GM06990 (cell line): ENCODE results near the gene SEC16A.

ENCODE experiments used
- DNase-seq: peaks from one replicate; pipeline ENCODE4 v3.0.0-alpha.2; 2011; ENCODE audit not compliant: insufficient read length; ENCODE audit errors: extremely low read depth
- H3K27me3 ChIP-seq: replicated peaks from 2 replicates; pipeline ENCODE4 v1.6.0; 2011; ENCODE audit warnings: low read length; ENCODE audit not compliant: control insufficient read depth, insufficient read depth
- H3K36me3 ChIP-seq: 2 replicates; pipeline ENCODE4 v1.5.1; 2011; ENCODE audit warnings: low read length; ENCODE audit not compliant: control insufficient read depth, insufficient read depth
- H3K4me3 ChIP-seq: replicated peaks from 2 replicates; pipeline ENCODE4 v1.5.1; 2011; ENCODE audit warnings: low read depth, mild to moderate bottlenecking, control low read depth, low read length
- TF ChIP-seq, protein P1 (sequence below): IDR thresholded peaks from 2 replicates; pipeline ENCODE4 v1.5.1; 2011; ENCODE audit warnings: low read length, control low read depth, mild to moderate bottlenecking, inconsistent platforms; ENCODE audit not compliant: insufficient read depth, poor library complexity, severe bottlenecking

Gene SEC16A

DNA sequence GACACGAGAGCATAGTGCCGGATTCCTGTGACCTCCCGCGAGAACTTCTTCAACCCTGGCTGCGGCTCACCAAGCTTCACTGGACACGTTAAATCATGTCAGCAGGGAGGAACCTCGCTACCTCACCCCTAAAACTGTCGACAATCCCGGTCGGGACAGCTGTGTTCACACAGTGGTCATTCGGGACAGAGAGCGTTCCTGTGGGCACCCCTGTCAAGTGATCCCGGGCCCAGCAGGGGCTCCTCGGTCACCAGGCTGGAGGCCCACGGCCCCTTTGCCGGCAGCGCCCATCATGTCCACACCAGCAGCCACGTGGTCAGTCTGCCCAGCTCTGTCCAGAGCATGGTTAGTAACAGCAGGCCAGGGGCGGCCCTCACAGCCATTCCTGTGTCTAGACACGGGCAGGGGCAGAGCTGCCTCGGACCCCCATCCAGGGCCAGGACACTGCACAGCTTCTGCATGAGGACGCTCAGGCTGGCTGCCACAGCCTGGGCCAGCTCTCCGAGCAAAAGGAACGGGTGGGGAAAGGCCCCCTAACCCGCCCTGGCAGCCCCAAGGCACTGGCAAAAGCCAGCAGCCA, 46.7 kb downstream of the SEC16A start:
- no peak overlapping the region for H3K4me3 ChIP-seq
- TF ChIP-seq, protein P1, sequence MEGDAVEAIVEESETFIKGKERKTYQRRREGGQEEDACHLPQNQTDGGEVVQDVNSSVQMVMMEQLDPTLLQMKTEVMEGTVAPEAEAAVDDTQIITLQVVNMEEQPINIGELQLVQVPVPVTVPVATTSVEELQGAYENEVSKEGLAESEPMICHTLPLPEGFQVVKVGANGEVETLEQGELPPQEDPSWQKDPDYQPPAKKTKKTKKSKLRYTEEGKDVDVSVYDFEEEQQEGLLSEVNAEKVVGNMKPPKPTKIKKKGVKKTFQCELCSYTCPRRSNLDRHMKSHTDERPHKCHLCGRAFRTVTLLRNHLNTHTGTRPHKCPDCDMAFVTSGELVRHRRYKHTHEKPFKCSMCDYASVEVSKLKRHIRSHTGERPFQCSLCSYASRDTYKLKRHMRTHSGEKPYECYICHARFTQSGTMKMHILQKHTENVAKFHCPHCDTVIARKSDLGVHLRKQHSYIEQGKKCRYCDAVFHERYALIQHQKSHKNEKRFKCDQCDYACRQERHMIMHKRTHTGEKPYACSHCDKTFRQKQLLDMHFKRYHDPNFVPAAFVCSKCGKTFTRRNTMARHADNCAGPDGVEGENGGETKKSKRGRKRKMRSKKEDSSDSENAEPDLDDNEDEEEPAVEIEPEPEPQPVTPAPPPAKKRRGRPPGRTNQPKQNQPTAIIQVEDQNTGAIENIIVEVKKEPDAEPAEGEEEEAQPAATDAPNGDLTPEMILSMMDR, result no peak
- DNase-seq, result no peak
- peaks cover 11% of the 10 kb centered on the region for H3K36me3 ChIP-seq
- no peaks in the 10 kb centered on the region for H3K27me3 ChIP-seq

- H3K27me3 ChIP-seq, result no peaks in the 10 kb centered on the region
- no peak for DNase-seq
- TF ChIP-seq, protein P1, result no peak
- H3K36me3 ChIP-seq, result peaks cover 13% of the 10 kb centered on the region
- H3K4me3 ChIP-seq, result no peak overlapping the region
Measured at GRCh38 chr9:136434580-136435169, 48.2 kb downstream of the SEC16A start.

DNA sequence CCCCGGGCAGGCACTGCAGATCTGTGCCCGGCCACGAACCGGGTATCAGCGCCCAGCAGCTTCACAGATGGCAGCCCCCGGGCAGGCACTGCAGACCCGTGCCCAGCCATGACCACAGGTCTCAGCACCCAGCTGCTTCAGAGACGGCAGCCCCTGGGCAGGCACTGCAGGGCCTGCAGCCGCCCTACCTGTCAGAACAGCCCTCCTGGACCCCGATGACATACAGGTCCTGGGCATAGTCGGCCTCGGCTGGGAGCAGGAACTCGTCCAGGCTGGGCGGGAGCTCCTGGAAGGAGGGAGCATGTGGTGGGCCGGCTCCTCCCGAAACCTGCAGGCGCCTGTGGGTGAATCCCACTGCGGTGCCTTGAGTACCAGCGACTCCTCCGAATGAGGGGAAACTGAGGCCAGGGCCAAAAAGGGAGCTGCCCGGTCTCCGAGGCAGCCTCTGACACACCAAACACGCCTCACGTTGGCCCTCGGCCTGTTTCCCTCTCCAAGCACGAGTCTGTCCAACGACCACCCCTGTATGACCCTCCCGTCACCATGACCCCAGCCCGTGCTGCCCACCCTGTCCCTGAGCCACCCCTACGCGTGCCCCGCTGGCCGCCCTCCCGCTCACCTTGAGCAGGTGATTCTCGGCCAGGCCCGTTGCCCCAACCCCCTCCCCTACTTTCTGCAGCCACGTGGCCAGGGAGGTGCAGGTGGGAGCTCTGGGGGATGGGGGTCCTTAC, 48.8 kb downstream of the SEC16A start:
- H3K36me3 ChIP-seq, result peaks cover 13% of the 10 kb centered on the region
- no peak overlapping the region for H3K4me3 ChIP-seq
- TF ChIP-seq, protein P1, result no peak
- DNase-seq, result no peak
- H3K27me3 ChIP-seq, result no peaks in the 10 kb centered on the region

DNA sequence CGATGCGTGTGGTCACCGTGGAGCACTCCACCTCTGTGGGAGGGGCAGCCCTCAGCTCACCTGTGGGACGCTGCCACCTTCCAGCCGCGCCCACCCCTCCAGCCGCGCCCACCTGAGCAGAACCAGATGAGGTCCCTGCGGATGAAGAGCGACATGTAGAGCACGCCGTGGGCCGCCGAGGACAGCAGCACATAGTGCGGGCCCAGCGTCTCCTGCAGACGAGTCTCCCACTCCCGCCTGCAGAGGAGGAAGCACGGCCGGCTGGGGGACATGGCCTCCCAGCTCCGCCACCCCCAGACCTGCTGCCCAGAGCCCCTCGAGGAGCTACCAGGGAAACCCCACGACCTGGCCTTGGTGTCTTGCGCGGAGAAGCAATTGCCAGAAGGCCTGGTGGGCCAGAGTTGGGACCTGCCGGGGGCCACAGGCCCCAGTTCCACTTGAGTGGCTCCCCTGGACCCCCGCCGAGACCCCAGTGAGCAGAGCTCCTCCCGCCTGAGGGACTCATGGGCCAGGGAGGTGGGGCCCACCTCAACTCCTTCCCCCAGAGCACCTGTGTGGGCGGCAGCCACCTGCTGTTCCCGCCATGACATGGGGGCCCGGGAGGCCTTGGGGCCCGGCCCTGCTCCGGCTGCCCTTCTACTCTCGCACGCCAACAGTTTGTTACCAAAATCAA, 49.7 kb downstream of the SEC16A start:
- H3K27me3 ChIP-seq, result no peaks in the 10 kb centered on the region
- peaks cover 17% of the 10 kb centered on the region for H3K36me3 ChIP-seq
- TF ChIP-seq, protein P1, result no peak
- H3K4me3 ChIP-seq, result no peak overlapping the region
- no peak for DNase-seq

- DNase-seq, result no peak
- H3K4me3 ChIP-seq, result no peak overlapping the region
- H3K27me3 ChIP-seq, result no peaks in the 10 kb centered on the region
- H3K36me3 ChIP-seq, result peaks cover 17% of the 10 kb centered on the region
- TF ChIP-seq, protein P1, result no peak
Measured at GRCh38 chr9:136432591-136432990, 50.2 kb downstream of the SEC16A start.
